NCI-H82 (cell line): ENCODE measurements around the gene GAD1.

Experiments
- DNase-seq: peaks from one replicate; lab custom pipeline; 2025; lab: John Stamatoyannopoulos, UW

The GAD1 gene

GRCh38 chr2:170896622-170897021, 79.9 kb downstream of the GAD1 start:
- no peak for DNase-seq

GRCh38 chr2:170897108-170897507, 80.4 kb downstream of the GAD1 start:
- DNase-seq = no peak

- DNase-seq = peak; percentile 57
Observed at GRCh38 chr2:170905864-170906263, 89.2 kb downstream of the GAD1 start.
